PC-3 (cell line): ENCODE data around the gene SLC6A20. TPM values are rescaled to one million over a fixed set of nuclear protein-coding genes. Genes with fewer than 3 reads are reported as not detected.

Experiments used
- ATAC-seq: fragments of 200-7000 bp; cut with Tn5 transposase; 2 replicates; pipeline ENCODE4 v1.9.1; 2020; ENCODE audit warnings: mild to moderate bottlenecking, moderate library complexity
- BruUV-seq: library from RNA; stranded (reverse); fragments of 400-500 nt; replicated peaks from 2 replicates; lab custom pipeline; 2021; lab: Mats Ljungman, UMichigan
- CTCF ChIA-PET: fragments of 300-600 bp; sonication (Branson Sonifier 250); formaldehyde crosslinking; loops from one replicate; lab custom pipeline; 2022; ENCODE audit warnings: antibody characterized with exemption; lab: Charles Lee
- POLR2A ChIA-PET: fragments of 300-600 bp; sonication (Branson Sonifier 250); formaldehyde crosslinking; loops from one replicate; lab custom pipeline; 2022; ENCODE audit warnings: antibody characterized with exemption; ENCODE audit not compliant: unreplicated experiment; lab: Charles Lee
- DNase-seq: peaks from one replicate; pipeline ENCODE4 v3.0.0-alpha.2; 2015
- H2AFZ ChIP-seq: fragments of 300-600 bp; sonication (generic); 2 replicates; pipeline ENCODE4 v1.6.0; 2016; ENCODE audit warnings: antibody characterized with exemption, low read length
- H3F3A ChIP-seq: fragments of 300-600 bp; sonication (generic); one replicate; pipeline ENCODE4 v1.6.0; 2017; ENCODE audit warnings: antibody characterized with exemption, low read length, control low read depth, mild to moderate bottlenecking; ENCODE audit not compliant: unreplicated experiment
- H3K27ac ChIP-seq: fragments of 300-600 bp; sonication (generic); 2 replicates; pipeline ENCODE4 v1.5.1; 2016; ENCODE audit warnings: mild to moderate bottlenecking, low read length
- H3K27me3 ChIP-seq: fragments of 300-600 bp; sonication (generic); 2 replicates; pipeline ENCODE4 v1.6.1; 2016; ENCODE audit warnings: low read length, mixed read lengths
- H3K36me3 ChIP-seq: fragments of 300-600 bp; sonication (generic); 2 replicates; pipeline ENCODE4 v1.6.1; 2016; ENCODE audit warnings: low read depth, mixed run types, low read length, mixed read lengths
- H3K4me1 ChIP-seq: fragments of 300-600 bp; sonication (generic); 2 replicates; pipeline ENCODE4 v1.5.1; 2016; ENCODE audit warnings: low read length; ENCODE audit not compliant: insufficient read depth
- H3K4me2 ChIP-seq: fragments of 300-600 bp; sonication (generic); 2 replicates; pipeline ENCODE4 v1.6.0; 2016; ENCODE audit warnings: low read length
- H3K4me3 ChIP-seq: fragments of 300-600 bp; sonication (generic); 2 replicates; pipeline ENCODE4 v1.5.1; 2016; ENCODE audit warnings: mild to moderate bottlenecking, low read length, mixed read lengths
- H3K79me2 ChIP-seq: fragments of 300-600 bp; sonication (generic); 2 replicates; pipeline ENCODE4 v1.6.1; 2017; ENCODE audit warnings: low read length, mixed read lengths
- H3K9ac ChIP-seq: fragments of 300-600 bp; sonication (generic); 2 replicates; pipeline ENCODE4 v1.6.0; 2016; ENCODE audit warnings: mild to moderate bottlenecking, low read length
- H3K9me2 ChIP-seq: fragments of 300-600 bp; sonication (generic); replicated peaks from 2 replicates; pipeline ENCODE4 v1.6.1; 2016; ENCODE audit warnings: mixed run types, low read length, mixed read lengths
- H3K9me3 ChIP-seq: fragments of 300-600 bp; sonication (generic); 2 replicates; pipeline ENCODE4 v1.6.1; 2016; ENCODE audit warnings: low read length, mixed read lengths
- H4K20me1 ChIP-seq: fragments of 300-600 bp; sonication (generic); 2 replicates; pipeline ENCODE4 v1.6.1; 2016; ENCODE audit warnings: low read length, mixed read lengths
- CTCF ChIP-seq: fragments of 300-600 bp; sonication (generic); conservative IDR thresholded peaks from 2 replicates; pipeline ENCODE4 v1.5.1; 2017; ENCODE audit warnings: antibody characterized with exemption, low read depth, mild to moderate bottlenecking, low read length
- EZH2 ChIP-seq: fragments of 300-600 bp; sonication (generic); IDR thresholded peaks from one replicate; pipeline ENCODE4 v1.6.1; 2017; ENCODE audit warnings: antibody characterized with exemption, mild to moderate bottlenecking, low read length; ENCODE audit not compliant: unreplicated experiment
- EZH2phosphoT487 ChIP-seq: fragments of 300-600 bp; sonication (generic); IDR thresholded peaks from 2 replicates; pipeline ENCODE4 v1.6.1; 2018; ENCODE audit warnings: mild to moderate bottlenecking, antibody characterized with exemption, low read length, borderline replicate concordance
- intact Hi-C: fragments of 100-400 bp; cut with micrococcal nuclease; formaldehyde crosslinking; loops from 2 replicates; pipeline ENCODE4 v1.9.0; 2023
- total RNA-seq: library from RNA; depleted of rRNA; stranded (reverse); fragments of >200 nt; gene quantifications from 2 replicates; pipeline ENCODE4 v1.2.3, GENCODE V29; 2014

Gene SLC6A20
- total RNA-seq, 1 experiment from 2014 or later = not detected

- TF ChIP-seq EZH2 (no peak), EZH2phosphoT487 (no peak), CTCF (no peak)
- ChIA-PET CTCF (no interaction called here), POLR2A (no interaction called here)
- H3K4me3 ChIP-seq = no peak overlapping the region
- H3K36me3 ChIP-seq = no peaks in the 10 kb centered on the region
- BruUV-seq = no TSS peak
- intact Hi-C loops = loop anchor here (2.0 kb wide), 1 partner anchor 23 kb away; the partner anchor contains the start of gene LZTFL1
- no peak overlapping the region for H3K9ac ChIP-seq
- H2AFZ ChIP-seq = no peak overlapping the region
- no peaks in the 10 kb centered on the region for H4K20me1 ChIP-seq
- no peaks in the 10 kb centered on the region for H3K9me3 ChIP-seq
- DNase-seq = peak; percentile 59
- ATAC-seq = peak; percentile 21
- H3K79me2 ChIP-seq = no peaks in the 10 kb centered on the region
- no peak overlapping the region for H3K27ac ChIP-seq
- peaks cover 12% of the 10 kb centered on the region for H3F3A ChIP-seq
- H3K9me2 ChIP-seq = no peaks in the 10 kb centered on the region
- H3K27me3 ChIP-seq = no peaks in the 10 kb centered on the region
- H3K4me2 ChIP-seq = no peak overlapping the region
- peaks cover 40% of the 10 kb centered on the region for H3K4me1 ChIP-seq
These were observed 23.2 kb upstream of the SLC6A20 start for GRCh38 chr3:45819543-45819942.

GRCh38 chr3:45817831-45818522, 21.6 kb upstream of the SLC6A20 start:
- POLR2A ChIA-PET = interaction anchor here (0.7 kb wide), 1 partner anchor 25 kb away, joined by 3 read pairs; no protein-coding TSS in a partner anchor
- Histone ChIP-seq H4K20me1 (no peaks in the 10 kb centered on the region), H3K9ac (peak overlapping the region; percentile 24; the same call in 1 of the 2 replicates), H2AFZ (no peak overlapping the region), H3K9me3 (no peaks in the 10 kb centered on the region), H3K4me2 (peak overlapping the region; percentile 55), H3K4me3 (no peak overlapping the region; the same call in 1 of the 2 replicates), H3K36me3 (no peaks in the 10 kb centered on the region), H3K9me2 (no peaks in the 10 kb centered on the region), H3K27ac (peak overlapping the region; percentile 85), H3K4me1 (peaks cover 40% of the 10 kb centered on the region), H3K27me3 (no peaks in the 10 kb centered on the region), H3K79me2 (no peaks in the 10 kb centered on the region), H3F3A (peaks cover 12% of the 10 kb centered on the region)
- TF ChIP-seq EZH2 (no peak), EZH2phosphoT487 (no peak), CTCF (no peak)
- intact Hi-C loops = loop anchor here (1.0 to 2.0 kb wide), 3 partner anchors 25 to 57 kb away; partner anchors contain the start of gene LZTFL1
- BruUV-seq = no TSS peak
- DNase-seq (peak; percentile 97), ATAC-seq (peak; percentile 74)
- CTCF ChIA-PET = interaction anchor here (0.6 to 0.9 kb wide), 3 partner anchors 21 to 851 kb away, joined by 4 to 5 read pairs (median 5); no protein-coding TSS in a partner anchor

GRCh38 chr3:45816544-45816943, 20.2 kb upstream of the SLC6A20 start:
- intact Hi-C loops = loop anchor here (2.0 kb wide), 1 partner anchor 24 kb away; no protein-coding TSS in a partner anchor
- Histone ChIP-seq H4K20me1 (no peaks in the 10 kb centered on the region), H3K9ac (no peak overlapping the region), H3K79me2 (no peaks in the 10 kb centered on the region), H3K4me3 (no peak overlapping the region), H3K4me1 (peaks cover 40% of the 10 kb centered on the region), H3K27me3 (no peaks in the 10 kb centered on the region), H3F3A (peaks cover 12% of the 10 kb centered on the region), H3K4me2 (no peak overlapping the region; the same call in 1 of the 2 replicates), H3K9me3 (no peaks in the 10 kb centered on the region), H2AFZ (no peak overlapping the region), H3K27ac (peak overlapping the region; percentile 85; the same call in 1 of the 2 replicates), H3K9me2 (no peaks in the 10 kb centered on the region), H3K36me3 (no peaks in the 10 kb centered on the region)
- DNase-seq (peak; percentile 86), ATAC-seq (peak; percentile 14)
- ChIA-PET CTCF (no interaction called here), POLR2A (no interaction called here)
- TF ChIP-seq EZH2phosphoT487 = no peak
- TF ChIP-seq CTCF = no peak
- TF ChIP-seq EZH2 = no peak
- BruUV-seq = no TSS peak
